ENCODE data around the gene ZBTB40.

DNA sequence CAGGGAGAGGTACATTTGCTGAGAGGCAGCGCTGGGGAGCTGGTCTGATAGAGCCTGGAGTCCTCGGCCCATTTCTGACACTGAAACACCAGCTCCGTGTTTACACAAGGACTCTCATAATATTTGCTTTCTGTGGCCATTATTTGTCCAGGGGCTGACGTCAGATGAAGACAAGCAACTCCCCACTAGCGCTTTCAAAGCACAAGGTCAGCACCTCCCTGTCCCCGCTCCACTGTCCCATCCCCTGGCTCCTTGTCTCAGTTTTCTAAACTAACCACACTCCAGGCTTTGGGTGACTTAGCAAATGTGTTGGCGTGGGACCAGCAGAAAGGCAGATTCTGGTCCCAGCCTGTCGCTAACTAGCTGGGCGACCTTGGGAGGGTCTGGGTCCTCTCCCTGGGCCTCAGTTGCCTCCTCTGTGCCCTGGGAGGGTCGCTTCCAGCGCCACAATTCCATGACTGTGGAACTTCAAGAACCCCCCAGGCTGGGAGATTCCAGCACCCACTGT, 37.4 kb upstream of the ZBTB40 start:
- TF ChIP-seq RAD21 (IDR thresholded peaks at IDR 0.05) (peak; percentile 42 to 47), HNF4G (IDR thresholded peaks at IDR 0.05) (no peak), YY1 (IDR thresholded peaks at IDR 0.05) (peak; percentile 83), GABPA (IDR thresholded peaks at IDR 0.05 in 1 of 2, conservative IDR thresholded peaks at IDR 0.05 in 1 of 2) (no peak), JUND (IDR thresholded peaks at IDR 0.05) (peak; percentile 60 to 80), SP1 (IDR thresholded peaks at IDR 0.05) (peak; percentile 66), RXRA (IDR thresholded peaks at IDR 0.05) (peak; percentile 42 to 83), TAF1 (conservative IDR thresholded peaks at IDR 0.05) (no peak)
- TF ChIP-seq, protein P1, sequence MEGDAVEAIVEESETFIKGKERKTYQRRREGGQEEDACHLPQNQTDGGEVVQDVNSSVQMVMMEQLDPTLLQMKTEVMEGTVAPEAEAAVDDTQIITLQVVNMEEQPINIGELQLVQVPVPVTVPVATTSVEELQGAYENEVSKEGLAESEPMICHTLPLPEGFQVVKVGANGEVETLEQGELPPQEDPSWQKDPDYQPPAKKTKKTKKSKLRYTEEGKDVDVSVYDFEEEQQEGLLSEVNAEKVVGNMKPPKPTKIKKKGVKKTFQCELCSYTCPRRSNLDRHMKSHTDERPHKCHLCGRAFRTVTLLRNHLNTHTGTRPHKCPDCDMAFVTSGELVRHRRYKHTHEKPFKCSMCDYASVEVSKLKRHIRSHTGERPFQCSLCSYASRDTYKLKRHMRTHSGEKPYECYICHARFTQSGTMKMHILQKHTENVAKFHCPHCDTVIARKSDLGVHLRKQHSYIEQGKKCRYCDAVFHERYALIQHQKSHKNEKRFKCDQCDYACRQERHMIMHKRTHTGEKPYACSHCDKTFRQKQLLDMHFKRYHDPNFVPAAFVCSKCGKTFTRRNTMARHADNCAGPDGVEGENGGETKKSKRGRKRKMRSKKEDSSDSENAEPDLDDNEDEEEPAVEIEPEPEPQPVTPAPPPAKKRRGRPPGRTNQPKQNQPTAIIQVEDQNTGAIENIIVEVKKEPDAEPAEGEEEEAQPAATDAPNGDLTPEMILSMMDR (IDR thresholded peaks at IDR 0.05; ENCODE audit: low read depth, low read length, missing input control), result no peak
- TF ChIP-seq, protein P2, sequence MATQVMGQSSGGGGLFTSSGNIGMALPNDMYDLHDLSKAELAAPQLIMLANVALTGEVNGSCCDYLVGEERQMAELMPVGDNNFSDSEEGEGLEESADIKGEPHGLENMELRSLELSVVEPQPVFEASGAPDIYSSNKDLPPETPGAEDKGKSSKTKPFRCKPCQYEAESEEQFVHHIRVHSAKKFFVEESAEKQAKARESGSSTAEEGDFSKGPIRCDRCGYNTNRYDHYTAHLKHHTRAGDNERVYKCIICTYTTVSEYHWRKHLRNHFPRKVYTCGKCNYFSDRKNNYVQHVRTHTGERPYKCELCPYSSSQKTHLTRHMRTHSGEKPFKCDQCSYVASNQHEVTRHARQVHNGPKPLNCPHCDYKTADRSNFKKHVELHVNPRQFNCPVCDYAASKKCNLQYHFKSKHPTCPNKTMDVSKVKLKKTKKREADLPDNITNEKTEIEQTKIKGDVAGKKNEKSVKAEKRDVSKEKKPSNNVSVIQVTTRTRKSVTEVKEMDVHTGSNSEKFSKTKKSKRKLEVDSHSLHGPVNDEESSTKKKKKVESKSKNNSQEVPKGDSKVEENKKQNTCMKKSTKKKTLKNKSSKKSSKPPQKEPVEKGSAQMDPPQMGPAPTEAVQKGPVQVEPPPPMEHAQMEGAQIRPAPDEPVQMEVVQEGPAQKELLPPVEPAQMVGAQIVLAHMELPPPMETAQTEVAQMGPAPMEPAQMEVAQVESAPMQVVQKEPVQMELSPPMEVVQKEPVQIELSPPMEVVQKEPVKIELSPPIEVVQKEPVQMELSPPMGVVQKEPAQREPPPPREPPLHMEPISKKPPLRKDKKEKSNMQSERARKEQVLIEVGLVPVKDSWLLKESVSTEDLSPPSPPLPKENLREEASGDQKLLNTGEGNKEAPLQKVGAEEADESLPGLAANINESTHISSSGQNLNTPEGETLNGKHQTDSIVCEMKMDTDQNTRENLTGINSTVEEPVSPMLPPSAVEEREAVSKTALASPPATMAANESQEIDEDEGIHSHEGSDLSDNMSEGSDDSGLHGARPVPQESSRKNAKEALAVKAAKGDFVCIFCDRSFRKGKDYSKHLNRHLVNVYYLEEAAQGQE (IDR thresholded peaks at IDR 0.05), result peak; percentile 34
- TF ChIP-seq, protein P3, sequence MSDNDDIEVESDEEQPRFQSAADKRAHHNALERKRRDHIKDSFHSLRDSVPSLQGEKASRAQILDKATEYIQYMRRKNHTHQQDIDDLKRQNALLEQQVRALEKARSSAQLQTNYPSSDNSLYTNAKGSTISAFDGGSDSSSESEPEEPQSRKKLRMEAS (IDR thresholded peaks at IDR 0.05), result peak; percentile 44
- TF ChIP-seq, protein P4, sequence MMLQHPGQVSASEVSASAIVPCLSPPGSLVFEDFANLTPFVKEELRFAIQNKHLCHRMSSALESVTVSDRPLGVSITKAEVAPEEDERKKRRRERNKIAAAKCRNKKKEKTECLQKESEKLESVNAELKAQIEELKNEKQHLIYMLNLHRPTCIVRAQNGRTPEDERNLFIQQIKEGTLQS (IDR thresholded peaks at IDR 0.05), result no peak
